Measurements from ENCODE around the gene PITPNC1.
"Not testable (repeated sequence)": the region's sequence is repeated elsewhere in the genome, so short reads cannot be mapped to it uniquely, and the experiment has no call there.

Gene PITPNC1

GRCh38 chr17:67639555-67639954 lies 262.5 kb downstream of the PITPNC1 start:
- no peak overlapping the region for H3K4me3 ChIP-seq (replicated peaks in 1 of 2; ENCODE audit: low read depth in 2 of 2, low read length in 2 of 2)
- DNase-seq (ENCODE audit: low read depth in 2 of 2): peak; percentile 28 to 48
- no peak for TF ChIP-seq CTCF (IDR thresholded peaks at IDR 0.05; ENCODE audit: low read depth, low read length)

DNA sequence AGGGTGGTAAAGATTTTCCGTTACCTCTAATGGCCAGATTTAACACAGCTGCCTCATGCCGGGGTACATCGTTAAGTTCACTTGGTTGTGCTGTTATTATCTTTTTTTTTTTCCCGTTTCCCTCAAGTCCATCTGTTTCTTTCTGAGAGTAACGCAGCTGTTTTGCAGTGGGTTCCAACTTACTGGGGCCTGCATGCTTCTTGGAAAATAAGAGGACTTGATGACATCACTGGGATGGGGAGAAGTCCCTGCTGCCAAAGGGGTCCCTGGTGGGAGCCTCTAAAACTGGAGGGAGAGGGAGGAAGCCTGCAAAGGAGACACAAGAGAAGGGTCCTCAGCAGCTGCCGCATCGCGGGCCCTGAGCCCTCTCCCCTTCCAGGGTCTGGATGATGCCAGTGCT lies 262.9 kb downstream of the PITPNC1 start:
- DNase-seq (ENCODE audit: low read depth in 2 of 2): peak in 1 of 2 donors; percentile 31
- no peak for TF ChIP-seq CTCF (IDR thresholded peaks at IDR 0.05; ENCODE audit: low read depth, low read length)
- H3K4me3 ChIP-seq (replicated peaks in 1 of 2; ENCODE audit: low read depth in 2 of 2, low read length in 2 of 2): no peak overlapping the region

DNA sequence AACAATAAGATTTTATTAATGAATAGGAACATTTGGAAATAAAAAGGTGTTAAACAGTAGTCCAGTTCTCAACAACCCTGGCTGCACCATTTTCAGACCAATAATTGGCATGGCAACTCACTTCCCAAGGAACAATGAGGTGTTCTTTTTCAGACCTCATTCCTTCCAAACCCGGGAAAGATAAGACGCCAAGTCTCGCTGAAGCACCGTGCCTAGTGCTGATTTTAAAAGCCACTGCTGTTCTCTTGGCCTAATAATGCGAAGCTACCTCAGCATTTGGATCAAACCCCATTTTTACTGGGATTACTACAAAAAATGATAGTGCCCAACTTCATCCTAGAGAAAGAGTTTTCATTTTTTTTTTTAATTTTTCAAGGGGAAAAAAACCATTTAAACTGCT lies 265.4 kb downstream of the PITPNC1 start:
- H3K4me3 ChIP-seq (replicated peaks in 1 of 2; ENCODE audit: low read depth in 2 of 2, low read length in 2 of 2): no peak overlapping the region
- TF ChIP-seq CTCF (IDR thresholded peaks at IDR 0.05; ENCODE audit: low read depth, low read length): no peak
- DNase-seq (ENCODE audit: low read depth in 2 of 2): no peak

- DNase-seq (ENCODE audit: low read depth in 2 of 2): no peak
- H3K4me3 ChIP-seq (replicated peaks in 1 of 2; ENCODE audit: low read depth in 2 of 2, low read length in 2 of 2): no peak overlapping the region
- no peak for TF ChIP-seq CTCF (IDR thresholded peaks at IDR 0.05; ENCODE audit: low read depth, low read length)
Measured at GRCh38 chr17:67644061-67644460, 267.0 kb downstream of the PITPNC1 start.

DNA sequence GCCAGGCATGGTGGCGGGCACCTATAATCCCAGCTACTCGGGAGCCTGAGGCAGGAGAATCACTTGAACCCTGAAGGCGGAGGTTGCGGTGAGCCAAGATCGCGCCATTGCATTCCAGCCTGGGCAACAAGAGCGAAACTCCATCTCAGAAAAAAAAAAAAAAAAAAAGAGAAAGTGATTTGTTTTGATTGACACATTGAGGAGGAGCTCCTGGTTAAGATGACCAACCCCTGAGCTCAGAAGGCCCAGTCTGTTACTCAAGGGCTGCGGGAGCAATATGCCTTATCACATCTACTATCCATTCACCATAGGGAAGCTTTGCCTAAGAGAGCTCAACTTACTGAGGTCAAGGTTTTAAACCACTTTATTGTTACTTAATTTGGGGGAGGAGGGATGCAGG lies 268.1 kb downstream of the PITPNC1 start:
- DNase-seq (ENCODE audit: low read depth in 2 of 2): not testable (repeated sequence)

DNA sequence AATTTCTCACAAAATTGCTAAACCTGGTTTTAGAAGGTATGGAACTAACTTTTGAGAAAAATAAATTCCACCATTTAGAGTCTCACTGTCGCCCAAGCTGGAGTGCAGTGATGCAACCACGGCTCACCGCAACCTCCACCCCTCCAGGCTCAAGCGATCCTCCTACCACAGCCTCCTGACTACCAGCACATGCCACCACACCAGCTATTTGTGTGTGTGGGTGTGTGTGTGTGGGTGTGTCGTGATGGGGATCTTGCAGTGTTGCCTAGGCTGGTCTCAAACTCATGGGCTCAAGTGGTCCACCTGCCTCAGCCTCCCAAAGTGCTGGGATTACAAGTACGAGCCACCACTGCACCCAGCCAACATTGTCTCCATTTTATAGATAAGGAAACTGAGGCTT lies 269.4 kb downstream of the PITPNC1 start:
- no peak for DNase-seq (ENCODE audit: low read depth in 2 of 2)
- H3K4me3 ChIP-seq (replicated peaks in 1 of 2; ENCODE audit: low read depth in 2 of 2, low read length in 2 of 2): no peak overlapping the region
- no peak for TF ChIP-seq CTCF (IDR thresholded peaks at IDR 0.05; ENCODE audit: low read depth, low read length)

More for the DNA sequence above, 268.1 kb downstream of the PITPNC1 start:
- not testable (repeated sequence) for H3K4me3 ChIP-seq (replicated peaks in 1 of 2; ENCODE audit: low read depth in 2 of 2, low read length in 2 of 2)

- no peak for DNase-seq (ENCODE audit: low read depth in 2 of 2)
- TF ChIP-seq CTCF (IDR thresholded peaks at IDR 0.05; ENCODE audit: low read depth, low read length): no peak
- no peak overlapping the region for H3K4me3 ChIP-seq (replicated peaks in 1 of 2; ENCODE audit: low read depth in 2 of 2, low read length in 2 of 2)
Measured at GRCh38 chr17:67647482-67647881, 270.4 kb downstream of the PITPNC1 start.

Measured in cardiac fibroblast (primary cell).